ENCODE data around the gene ANKFY1.
"Not testable (repeated sequence)": the region's sequence is repeated elsewhere in the genome, so short reads cannot be mapped to it uniquely, and the experiment has no call there.

ANKFY1 gene

GRCh38 chr17:4215882-4216570, 47.8 kb downstream of the ANKFY1 start:
- DNase-seq, result no peak

- DNase-seq, result no peak
Observed at GRCh38 chr17:4214157-4214556, 49.6 kb downstream of the ANKFY1 start.

- DNase-seq, result no peak
Observed at GRCh38 chr17:4209611-4210010, 54.2 kb downstream of the ANKFY1 start.

- peak; percentile 75 for DNase-seq
Observed at GRCh38 chr17:4208238-4208637, 55.5 kb downstream of the ANKFY1 start.

- no peak for DNase-seq
Observed at GRCh38 chr17:4206962-4207361, 56.8 kb downstream of the ANKFY1 start.

- no peak for DNase-seq
Observed at GRCh38 chr17:4205917-4206316, 57.9 kb downstream of the ANKFY1 start.

GRCh38 chr17:4204710-4205173, 59.0 kb downstream of the ANKFY1 start:
- peak; percentile 94 for DNase-seq

- no peak for DNase-seq
Observed at GRCh38 chr17:4204190-4204589, 59.6 kb downstream of the ANKFY1 start.

GRCh38 chr17:4201226-4201625, 62.6 kb downstream of the ANKFY1 start:
- no peak for DNase-seq

- DNase-seq, result peak; percentile 32
Observed at GRCh38 chr17:4199818-4200402, 63.9 kb downstream of the ANKFY1 start.

GRCh38 chr17:4198995-4199394, 64.8 kb downstream of the ANKFY1 start:
- DNase-seq, result no peak

GRCh38 chr17:4195306-4195705, 68.5 kb downstream of the ANKFY1 start:
- DNase-seq, result peak; percentile 54

- DNase-seq, result no peak
Observed at GRCh38 chr17:4194796-4195195, 69.0 kb downstream of the ANKFY1 start.

GRCh38 chr17:4190791-4191190, 73.0 kb downstream of the ANKFY1 start:
- DNase-seq, result not testable (repeated sequence)

- no peak for DNase-seq
Observed at GRCh38 chr17:4189280-4189679, 74.5 kb downstream of the ANKFY1 start.

- DNase-seq, result no peak
Observed at GRCh38 chr17:4188076-4188475, 75.7 kb downstream of the ANKFY1 start.

- DNase-seq, result no peak
Observed at GRCh38 chr17:4187076-4187475, 76.7 kb downstream of the ANKFY1 start.

GRCh38 chr17:4186357-4186881, 77.4 kb downstream of the ANKFY1 start:
- no peak for DNase-seq

- no peak for DNase-seq
Observed at GRCh38 chr17:4185656-4186055, 78.1 kb downstream of the ANKFY1 start.

GRCh38 chr17:4184811-4185210, 79.0 kb downstream of the ANKFY1 start:
- DNase-seq, result no peak

GRCh38 chr17:4182043-4182442, 81.7 kb downstream of the ANKFY1 start:
- DNase-seq, result no peak

- DNase-seq, result peak; percentile 16
Observed at GRCh38 chr17:4180791-4181190, 83.0 kb downstream of the ANKFY1 start.

- no peak for DNase-seq
Observed at GRCh38 chr17:4179071-4179470, 84.7 kb downstream of the ANKFY1 start.

- DNase-seq, result no peak
Observed at GRCh38 chr17:4178651-4179050, 85.1 kb downstream of the ANKFY1 start.

GRCh38 chr17:4177806-4178205, 86.0 kb downstream of the ANKFY1 start:
- no peak for DNase-seq
